Upper lobe of left lung (tissue), 4 donors: ENCODE measurements around the gene ADAMTS17.

Experiments used
- POLR2A ChIP-seq, 4 donors: fragments of 450-650 bp; IDR thresholded peaks; one replicate each; pipeline ENCODE4 v1.5.1; 2016 to 2017; ENCODE audit warnings: antibody characterized with exemption in 4 of 4, mild to moderate bottlenecking in 2 of 4
- POLR2AphosphoS5 ChIP-seq, 2 donors: sonication (generic); formaldehyde crosslinking; IDR thresholded peaks; one replicate each; pipeline ENCODE4 v1.5.1; 2017; ENCODE audit warnings: antibody characterized with exemption in 2 of 2
- TF ChIP-seq, protein P1 (sequence below), 6 experiments: fragments of 450-650 bp in 4 of 6; fragments of 200-600 bp in 2 of 6; sonication (generic) in 2 of 6; IDR thresholded peaks; one replicate each; pipeline ENCODE4 v1.5.1; 2016 to 2019; ENCODE audit warnings: antibody characterized with exemption in 6 of 6

GRCh38 chr15:100187677-100188076, 154.1 kb downstream of the ADAMTS17 start:
- TF ChIP-seq, protein P1, sequence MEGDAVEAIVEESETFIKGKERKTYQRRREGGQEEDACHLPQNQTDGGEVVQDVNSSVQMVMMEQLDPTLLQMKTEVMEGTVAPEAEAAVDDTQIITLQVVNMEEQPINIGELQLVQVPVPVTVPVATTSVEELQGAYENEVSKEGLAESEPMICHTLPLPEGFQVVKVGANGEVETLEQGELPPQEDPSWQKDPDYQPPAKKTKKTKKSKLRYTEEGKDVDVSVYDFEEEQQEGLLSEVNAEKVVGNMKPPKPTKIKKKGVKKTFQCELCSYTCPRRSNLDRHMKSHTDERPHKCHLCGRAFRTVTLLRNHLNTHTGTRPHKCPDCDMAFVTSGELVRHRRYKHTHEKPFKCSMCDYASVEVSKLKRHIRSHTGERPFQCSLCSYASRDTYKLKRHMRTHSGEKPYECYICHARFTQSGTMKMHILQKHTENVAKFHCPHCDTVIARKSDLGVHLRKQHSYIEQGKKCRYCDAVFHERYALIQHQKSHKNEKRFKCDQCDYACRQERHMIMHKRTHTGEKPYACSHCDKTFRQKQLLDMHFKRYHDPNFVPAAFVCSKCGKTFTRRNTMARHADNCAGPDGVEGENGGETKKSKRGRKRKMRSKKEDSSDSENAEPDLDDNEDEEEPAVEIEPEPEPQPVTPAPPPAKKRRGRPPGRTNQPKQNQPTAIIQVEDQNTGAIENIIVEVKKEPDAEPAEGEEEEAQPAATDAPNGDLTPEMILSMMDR (IDR thresholded peaks at IDR 0.05), result no peak
- no peak for TF ChIP-seq POLR2A (IDR thresholded peaks at IDR 0.05)
- no peak for TF ChIP-seq POLR2AphosphoS5 (IDR thresholded peaks at IDR 0.05)
